Activated B cell treated with CpG ODN at 0.5 μM for 24 hours (primary cell): Measurements from ENCODE around the gene DNAH17. TPM values are rescaled to one million over a fixed set of nuclear protein-coding genes. Genes with fewer than 3 reads are reported as not detected.

Experiments
- total RNA-seq: library from RNA; stranded (reverse); gene quantifications from 2 replicates; pipeline ENCODE4 v1.2.3, GENCODE V29; 2022

The DNAH17 gene
- total RNA-seq, 1 donor from 2014 or later, result 0.13 TPM

Other genes starting within 250 kb of the DNAH17 start
- gene SOCS3, start 217.3 kb downstream of the DNAH17 start, total RNA-seq, result 79.9 and 80.9 TPM in 2 replicates
- gene PGS1, start 198.7 kb downstream of the DNAH17 start, total RNA-seq, result 55.2 and 76.1 TPM in 2 replicates
- gene CYTH1, start 204.9 kb upstream of the DNAH17 start, total RNA-seq, result 368 and 391 TPM in 2 replicates